ENCODE results near the gene PHF14. TPM values are rescaled to one million over a fixed set of nuclear protein-coding genes. Genes with fewer than 3 reads are reported as not detected.

PHF14 gene
- total RNA-seq, 2 donors from 2014 or later, result 25.1 to 25.7 TPM

- no peak overlapping the region for H3K4me3 ChIP-seq
- no peaks in the 10 kb centered on the region for H3K36me3 ChIP-seq
- intact Hi-C loops (cut with DNase I), result no loop called here
- no peak overlapping the region for H3K27ac ChIP-seq
- no peak for DNase-seq (ENCODE audit: low spot score)
- no peaks in the 10 kb centered on the region for H3K27me3 ChIP-seq (replicated peaks; ENCODE audit: insufficient read depth)
- WGBS, result 76% methylated on average over 1 of the region's 1 CpG
- TF ChIP-seq POLR2AphosphoS5 (IDR thresholded peaks at IDR 0.05) (no peak), CTCF (IDR thresholded peaks at IDR 0.05) (no peak), POLR2A (IDR thresholded peaks at IDR 0.05) (no peak)
- no peaks in the 10 kb centered on the region for H3K9me3 ChIP-seq
- no peaks in the 10 kb centered on the region for H3K4me1 ChIP-seq (replicated peaks)
These were observed 192.4 kb downstream of the PHF14 start for GRCh38 chr7:11166051-11166450.

- intact Hi-C loops (cut with DNase I), result no loop called here
- TF ChIP-seq POLR2A (IDR thresholded peaks at IDR 0.05) (no peak), CTCF (IDR thresholded peaks at IDR 0.05) (no peak), POLR2AphosphoS5 (IDR thresholded peaks at IDR 0.05) (no peak)
- no peak overlapping the region for H3K4me3 ChIP-seq
- H3K36me3 ChIP-seq, result no peaks in the 10 kb centered on the region
- WGBS, result 46% methylated on average over 1 of the region's 1 CpG
- DNase-seq (ENCODE audit: low spot score), result no peak
- H3K9me3 ChIP-seq, result no peaks in the 10 kb centered on the region
- H3K4me1 ChIP-seq (replicated peaks), result no peaks in the 10 kb centered on the region
- no peak overlapping the region for H3K27ac ChIP-seq
- H3K27me3 ChIP-seq (replicated peaks; ENCODE audit: insufficient read depth), result no peaks in the 10 kb centered on the region
These were observed 195.0 kb downstream of the PHF14 start for GRCh38 chr7:11168650-11169170.

GRCh38 chr7:11170175-11170574, 196.5 kb downstream of the PHF14 start:
- no peak for DNase-seq (ENCODE audit: low spot score)
- no peaks in the 10 kb centered on the region for H3K4me1 ChIP-seq (replicated peaks)
- H3K36me3 ChIP-seq, result no peaks in the 10 kb centered on the region
- intact Hi-C loops (cut with DNase I), result no loop called here
- WGBS, result 15% methylated on average over 2 of the region's 2 CpGs
- H3K27ac ChIP-seq, result no peak overlapping the region
- H3K27me3 ChIP-seq (replicated peaks; ENCODE audit: insufficient read depth), result no peaks in the 10 kb centered on the region
- no peaks in the 10 kb centered on the region for H3K9me3 ChIP-seq
- no peak overlapping the region for H3K4me3 ChIP-seq
- TF ChIP-seq CTCF (IDR thresholded peaks at IDR 0.05) (no peak), POLR2AphosphoS5 (IDR thresholded peaks at IDR 0.05) (peak; percentile 33)

- H3K27ac ChIP-seq, result no peak overlapping the region
- no peak for DNase-seq (ENCODE audit: low spot score)
- WGBS, result 89% methylated on average over 4 of the region's 4 CpGs
- no peaks in the 10 kb centered on the region for H3K4me1 ChIP-seq (replicated peaks)
- intact Hi-C loops (cut with DNase I), result no loop called here
- TF ChIP-seq POLR2AphosphoS5 (IDR thresholded peaks at IDR 0.05) (no peak), CTCF (IDR thresholded peaks at IDR 0.05) (no peak), POLR2A (IDR thresholded peaks at IDR 0.05) (no peak)
- H3K27me3 ChIP-seq (replicated peaks; ENCODE audit: insufficient read depth), result no peaks in the 10 kb centered on the region
- H3K4me3 ChIP-seq, result no peak overlapping the region
- H3K9me3 ChIP-seq, result no peaks in the 10 kb centered on the region
- H3K36me3 ChIP-seq, result no peaks in the 10 kb centered on the region
These were observed 197.3 kb downstream of the PHF14 start for GRCh38 chr7:11170863-11171568.

GRCh38 chr7:11171569-11172192, 198.0 kb downstream of the PHF14 start:
- H3K27ac ChIP-seq, result no peak overlapping the region
- TF ChIP-seq CTCF (IDR thresholded peaks at IDR 0.05) (no peak), POLR2A (IDR thresholded peaks at IDR 0.05) (no peak), POLR2AphosphoS5 (IDR thresholded peaks at IDR 0.05) (no peak)
- H3K27me3 ChIP-seq (replicated peaks; ENCODE audit: insufficient read depth), result no peaks in the 10 kb centered on the region
- no peak overlapping the region for H3K4me3 ChIP-seq
- no peaks in the 10 kb centered on the region for H3K36me3 ChIP-seq
- DNase-seq (ENCODE audit: low spot score), result no peak
- intact Hi-C loops (cut with DNase I), result no loop called here
- H3K9me3 ChIP-seq, result no peaks in the 10 kb centered on the region
- no peaks in the 10 kb centered on the region for H3K4me1 ChIP-seq (replicated peaks)
- 91% methylated on average over 5 of the region's 5 CpGs for WGBS
